ENCODE results near the gene NUP188.

Gene NUP188

DNA sequence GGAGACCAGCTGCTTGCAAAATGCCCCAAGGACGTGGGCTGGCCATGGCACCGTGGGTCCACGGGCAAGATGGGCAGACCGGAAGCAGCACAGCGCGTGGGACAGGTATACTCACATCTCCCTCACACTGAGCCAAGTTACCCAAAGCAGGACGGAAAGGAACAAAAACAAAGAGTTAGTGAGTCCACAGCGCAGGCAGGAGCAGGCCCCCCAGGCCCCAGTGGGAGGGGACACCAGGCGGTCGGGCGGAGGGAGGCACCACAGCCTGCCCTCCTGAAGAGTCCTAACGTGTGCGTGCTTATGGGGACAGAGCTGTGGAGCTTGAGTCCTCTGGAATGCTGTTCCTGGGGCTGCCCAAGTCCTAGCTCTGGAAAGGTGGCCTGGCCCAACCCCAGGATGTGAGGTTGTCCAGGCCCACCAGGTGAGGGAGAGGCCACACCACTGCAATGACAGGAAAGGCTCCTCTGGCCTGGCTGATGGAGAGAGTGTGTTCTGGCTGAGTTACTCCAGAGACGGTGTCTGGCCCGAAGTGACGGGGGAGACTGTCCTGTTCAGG, 65.5 kb downstream of the NUP188 start:
- Histone ChIP-seq H3K9me3 (no peaks in the 10 kb centered on the region), H3K36me3 (peaks cover 68% of the 10 kb centered on the region), H3K4me3 (ENCODE audit: low read depth in 1 of 2, low read length in 1 of 2) (no peak overlapping the region), H3K27me3 (no peaks in the 10 kb centered on the region), H3K4me1 (ENCODE audit: control insufficient read depth in 1 of 2, insufficient read depth in 1 of 2, low read depth in 1 of 2, low read length in 1 of 2) (peaks cover 0 to 3% of the 10 kb centered on the region in 2 experiments), H3K27ac (no peak overlapping the region)
- no peak for TF ChIP-seq CTCF (IDR thresholded peaks at IDR 0.05)

DNA sequence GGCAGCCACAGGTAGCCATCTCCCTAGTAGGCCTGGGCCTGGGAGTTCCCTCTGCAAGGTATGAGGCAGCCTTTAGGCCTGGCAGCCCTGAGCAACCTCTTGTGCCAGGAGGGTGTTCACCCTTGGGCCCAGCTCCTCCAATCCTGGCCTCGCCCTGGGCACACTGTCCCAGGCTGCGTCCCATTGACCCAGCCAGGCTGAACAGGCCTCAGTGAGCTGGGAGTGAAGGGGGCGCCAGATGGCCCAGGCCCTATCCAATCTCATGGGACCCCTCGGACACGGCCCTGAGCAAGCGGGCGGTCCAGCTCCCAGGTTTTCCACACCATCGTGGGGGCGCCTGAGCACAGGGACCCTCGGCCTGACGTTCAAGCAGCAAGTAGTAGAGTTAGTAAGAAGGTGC, 66.2 kb downstream of the NUP188 start:
- TF ChIP-seq CTCF (IDR thresholded peaks at IDR 0.05), result no peak
- Histone ChIP-seq H3K36me3 (peaks cover 61% of the 10 kb centered on the region), H3K4me3 (ENCODE audit: low read depth in 1 of 2, low read length in 1 of 2) (no peak overlapping the region), H3K4me1 (ENCODE audit: control insufficient read depth in 1 of 2, insufficient read depth in 1 of 2, low read depth in 1 of 2, low read length in 1 of 2) (peaks cover 0 to 3% of the 10 kb centered on the region in 2 experiments), H3K9me3 (no peaks in the 10 kb centered on the region), H3K27ac (no peak overlapping the region), H3K27me3 (no peaks in the 10 kb centered on the region)

DNA sequence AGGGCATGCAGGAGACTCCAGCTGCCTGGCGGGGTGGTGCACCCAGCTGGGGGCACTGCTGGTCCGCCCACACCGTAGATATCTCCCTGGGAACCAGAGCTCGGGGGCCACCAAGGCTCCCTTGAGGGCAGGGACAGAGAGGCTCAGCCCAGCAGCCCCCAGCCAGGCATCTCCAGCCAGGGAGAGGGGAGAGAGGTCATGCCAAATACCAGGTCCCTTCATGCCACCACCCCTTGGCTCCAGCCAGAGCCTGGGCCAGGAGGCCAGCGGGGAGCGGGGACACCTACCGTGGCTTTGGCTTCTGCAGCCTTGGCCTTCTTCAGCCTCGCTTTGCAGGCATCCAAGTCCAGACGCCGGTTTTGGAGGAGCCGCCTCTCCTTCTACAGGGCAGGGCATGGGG, 66.6 kb downstream of the NUP188 start:
- Histone ChIP-seq H3K4me1 (ENCODE audit: control insufficient read depth in 1 of 2, insufficient read depth in 1 of 2, low read depth in 1 of 2, low read length in 1 of 2) (peaks cover 0 to 3% of the 10 kb centered on the region in 2 experiments), H3K27me3 (no peaks in the 10 kb centered on the region), H3K9me3 (no peaks in the 10 kb centered on the region), H3K4me3 (ENCODE audit: low read depth in 1 of 2, low read length in 1 of 2) (no peak overlapping the region), H3K27ac (no peak overlapping the region), H3K36me3 (peaks cover 56% of the 10 kb centered on the region)
- TF ChIP-seq CTCF (IDR thresholded peaks at IDR 0.05), result no peak

DNA sequence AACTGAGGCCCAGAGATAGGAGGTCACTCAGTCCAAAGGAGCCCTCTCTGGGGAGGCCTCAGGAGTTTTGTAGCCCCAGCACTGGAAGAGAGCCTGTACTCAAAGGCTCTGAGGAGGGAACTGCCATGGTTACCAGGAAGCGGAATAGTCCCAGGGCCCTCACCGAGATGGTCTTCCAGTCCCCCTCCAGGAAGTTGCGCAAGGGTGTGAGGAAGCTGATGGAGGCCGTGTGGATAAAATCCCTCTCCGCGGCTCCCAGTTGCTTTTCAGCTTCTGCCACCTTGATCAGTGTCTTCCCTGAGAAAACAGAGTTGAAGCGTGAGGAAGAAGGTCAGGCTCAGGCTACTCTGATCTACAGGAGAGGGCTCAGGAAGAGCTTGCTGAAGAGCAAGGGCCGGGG, 67.1 kb downstream of the NUP188 start:
- H3K4me1 ChIP-seq (ENCODE audit: control insufficient read depth in 1 of 2, insufficient read depth in 1 of 2, low read depth in 1 of 2, low read length in 1 of 2), result peaks cover 0 to 3% of the 10 kb centered on the region in 2 experiments
- no peak overlapping the region for H3K27ac ChIP-seq
- H3K36me3 ChIP-seq, result peaks cover 55% of the 10 kb centered on the region
- no peaks in the 10 kb centered on the region for H3K9me3 ChIP-seq
- TF ChIP-seq CTCF (IDR thresholded peaks at IDR 0.05), result no peak
- no peaks in the 10 kb centered on the region for H3K27me3 ChIP-seq
- no peak overlapping the region for H3K4me3 ChIP-seq (ENCODE audit: low read depth in 1 of 2, low read length in 1 of 2)

DNA sequence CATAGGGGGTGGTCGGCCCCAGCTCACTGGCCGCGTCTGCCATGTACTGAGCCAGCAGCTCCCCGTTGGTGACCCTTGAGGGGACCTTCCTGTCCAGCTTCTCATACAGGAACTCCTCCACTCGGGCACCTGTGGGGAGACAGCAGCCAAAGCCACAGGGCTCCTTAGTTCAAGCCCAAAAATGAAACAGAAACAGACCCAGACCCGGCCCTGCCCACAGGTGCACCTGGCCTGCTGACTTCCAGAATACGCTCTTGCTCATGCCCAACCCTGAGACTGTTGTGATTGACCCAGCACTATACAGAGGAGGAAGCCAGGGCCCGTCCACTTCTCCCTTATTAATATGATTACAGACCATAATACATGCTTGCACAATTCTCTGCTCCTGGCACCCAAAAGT, 73.6 kb downstream of the NUP188 start:
- TF ChIP-seq CTCF (IDR thresholded peaks at IDR 0.05), result no peak
- no peak overlapping the region for H3K4me3 ChIP-seq (ENCODE audit: low read depth in 1 of 2, low read length in 1 of 2)
- peaks cover 10% of the 10 kb centered on the region for H3K36me3 ChIP-seq
- H3K27ac ChIP-seq, result no peak overlapping the region
- H3K4me1 ChIP-seq (ENCODE audit: control insufficient read depth in 1 of 2, insufficient read depth in 1 of 2, low read depth in 1 of 2, low read length in 1 of 2), result peaks cover 0 to 5% of the 10 kb centered on the region in 2 experiments
- H3K27me3 ChIP-seq, result no peaks in the 10 kb centered on the region
- H3K9me3 ChIP-seq, result no peaks in the 10 kb centered on the region

DNA sequence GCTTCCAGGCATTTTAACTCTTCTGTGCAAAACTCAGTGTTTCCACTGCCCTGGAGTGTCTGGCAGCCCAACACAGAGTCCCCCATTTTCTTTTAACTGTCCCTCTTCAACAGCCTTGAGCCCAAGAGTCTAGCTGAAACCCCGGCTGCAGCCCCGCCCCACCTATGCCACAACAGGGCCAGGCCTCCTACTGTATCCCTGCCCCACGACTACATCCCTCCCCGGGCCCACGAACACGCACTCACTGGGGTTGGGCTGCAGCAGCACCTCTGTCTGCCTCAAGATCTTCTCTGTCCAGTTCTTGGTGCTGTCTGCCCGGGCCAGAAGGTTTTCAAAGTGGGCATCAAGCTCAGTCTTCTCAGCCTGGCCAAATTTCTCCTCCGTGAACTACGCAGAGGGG, 74.5 kb downstream of the NUP188 start:
- no peak overlapping the region for H3K4me3 ChIP-seq (ENCODE audit: low read depth in 1 of 2, low read length in 1 of 2)
- no peaks in the 10 kb centered on the region for H3K9me3 ChIP-seq
- TF ChIP-seq CTCF (IDR thresholded peaks at IDR 0.05), result no peak
- peaks cover 10% of the 10 kb centered on the region for H3K36me3 ChIP-seq
- no peaks in the 10 kb centered on the region for H3K27me3 ChIP-seq
- H3K4me1 ChIP-seq (ENCODE audit: control insufficient read depth in 1 of 2, insufficient read depth in 1 of 2, low read depth in 1 of 2, low read length in 1 of 2), result peaks cover 6 to 11% of the 10 kb centered on the region in 2 experiments
- H3K27ac ChIP-seq, result no peak overlapping the region
